Epithelial cell of proximal tubule (primary cell): Measurements from ENCODE around the gene LRBA. TPM values are rescaled to one million over a fixed set of nuclear protein-coding genes. Genes with fewer than 3 reads are reported as not detected.
"Not testable (repeated sequence)": the region's sequence is repeated elsewhere in the genome, so short reads cannot be mapped to it uniquely, and the experiment has no call there.

Experiments
- DNase-seq: peaks from one replicate; pipeline ENCODE4 v3.0.0-alpha.2; 2011; ENCODE audit warnings: low read depth
- H3K4me3 ChIP-seq: 2 replicates; pipeline ENCODE4 v1.5.1; 2011; ENCODE audit warnings: low read depth, mild to moderate bottlenecking, low read length
- total RNA-seq: library from RNA; depleted of rRNA; stranded (reverse); fragments of >200 nt; gene quantifications from 2 replicates; pipeline ENCODE4 v1.2.3, GENCODE V29; 2015
- TF ChIP-seq, protein P1 (sequence below): conservative IDR thresholded peaks from 2 replicates; pipeline ENCODE4 v1.5.1; 2012; ENCODE audit warnings: low read depth, mild to moderate bottlenecking, low read length

Gene LRBA
- total RNA-seq, 1 donor from 2014 or later: 58.9 TPM

DNA sequence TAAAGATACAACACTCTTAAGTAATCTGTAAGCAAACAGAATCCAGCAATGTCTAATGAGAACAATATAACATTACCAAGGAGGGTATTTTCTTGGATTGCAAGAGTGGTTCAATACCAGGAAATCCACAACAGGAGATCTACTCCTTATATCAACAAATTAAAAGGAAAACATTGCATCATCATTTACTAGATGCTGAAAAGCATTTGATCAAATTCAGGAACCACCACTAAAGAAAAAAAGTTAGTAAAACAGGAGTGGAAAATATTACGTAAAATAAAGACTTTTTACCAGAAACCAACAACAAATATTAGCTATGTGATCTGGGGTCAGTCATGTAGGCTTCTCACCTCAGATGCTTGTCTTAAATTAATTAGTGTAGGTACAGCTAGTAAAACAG, 499.9 kb downstream of the LRBA start:
- H3K4me3 ChIP-seq: no peak overlapping the region
- TF ChIP-seq, protein P1, sequence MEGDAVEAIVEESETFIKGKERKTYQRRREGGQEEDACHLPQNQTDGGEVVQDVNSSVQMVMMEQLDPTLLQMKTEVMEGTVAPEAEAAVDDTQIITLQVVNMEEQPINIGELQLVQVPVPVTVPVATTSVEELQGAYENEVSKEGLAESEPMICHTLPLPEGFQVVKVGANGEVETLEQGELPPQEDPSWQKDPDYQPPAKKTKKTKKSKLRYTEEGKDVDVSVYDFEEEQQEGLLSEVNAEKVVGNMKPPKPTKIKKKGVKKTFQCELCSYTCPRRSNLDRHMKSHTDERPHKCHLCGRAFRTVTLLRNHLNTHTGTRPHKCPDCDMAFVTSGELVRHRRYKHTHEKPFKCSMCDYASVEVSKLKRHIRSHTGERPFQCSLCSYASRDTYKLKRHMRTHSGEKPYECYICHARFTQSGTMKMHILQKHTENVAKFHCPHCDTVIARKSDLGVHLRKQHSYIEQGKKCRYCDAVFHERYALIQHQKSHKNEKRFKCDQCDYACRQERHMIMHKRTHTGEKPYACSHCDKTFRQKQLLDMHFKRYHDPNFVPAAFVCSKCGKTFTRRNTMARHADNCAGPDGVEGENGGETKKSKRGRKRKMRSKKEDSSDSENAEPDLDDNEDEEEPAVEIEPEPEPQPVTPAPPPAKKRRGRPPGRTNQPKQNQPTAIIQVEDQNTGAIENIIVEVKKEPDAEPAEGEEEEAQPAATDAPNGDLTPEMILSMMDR: no peak
- DNase-seq: no peak

DNA sequence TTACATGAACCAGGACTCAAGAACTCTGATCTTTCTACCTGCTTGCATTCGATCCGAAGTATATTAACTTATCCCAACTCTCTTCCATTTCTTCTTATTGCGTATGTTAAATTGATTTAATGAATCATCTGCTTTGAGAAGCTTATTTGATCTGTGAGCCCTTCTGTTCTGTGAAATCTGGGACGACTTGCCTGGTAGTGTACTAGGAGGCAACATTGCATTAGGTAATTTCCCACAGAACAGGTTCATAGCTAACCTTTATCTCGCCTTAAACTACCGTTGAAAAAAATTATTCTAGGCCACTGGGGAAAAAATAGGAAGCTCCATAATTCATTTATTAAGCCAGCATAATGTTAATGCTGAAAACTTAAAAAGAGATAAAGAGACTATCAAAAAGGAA, 500.4 kb downstream of the LRBA start:
- no peak overlapping the region for H3K4me3 ChIP-seq
- TF ChIP-seq, protein P1: no peak
- DNase-seq: no peak

DNA sequence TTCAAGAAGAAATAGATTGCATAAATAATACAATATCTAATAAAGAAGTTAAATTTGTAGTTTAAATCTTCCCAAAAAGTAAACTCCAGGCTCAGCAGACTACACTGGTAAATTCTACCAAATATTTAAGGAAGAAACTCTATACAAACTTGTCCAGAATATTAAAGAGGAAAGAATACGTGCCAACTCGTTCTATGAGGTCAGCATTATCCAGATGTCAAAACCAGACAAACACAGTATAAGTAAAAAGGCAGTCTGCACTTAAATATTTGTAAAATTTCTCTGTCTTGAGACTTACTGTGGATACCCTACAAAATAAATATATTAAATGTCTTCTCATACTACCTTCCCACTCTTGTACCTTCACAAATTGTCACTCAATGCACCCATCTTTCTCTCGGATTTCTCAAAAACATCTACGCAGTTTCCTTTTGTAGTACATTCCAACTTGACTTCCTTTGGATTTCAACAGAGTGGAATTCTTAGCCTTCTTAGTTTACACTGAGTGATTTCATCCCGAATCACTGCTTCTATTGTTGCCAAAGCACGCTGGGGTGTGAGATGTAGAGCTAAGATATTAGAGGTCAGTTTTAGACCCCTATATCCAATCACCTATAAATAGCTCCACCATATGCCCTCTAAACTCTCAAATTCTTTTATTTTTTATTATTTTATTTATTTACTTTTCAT, 504.8 kb downstream of the LRBA start:
- TF ChIP-seq, protein P1: no peak
- peak; percentile 40 for DNase-seq
- H3K4me3 ChIP-seq: no peak overlapping the region

DNA sequence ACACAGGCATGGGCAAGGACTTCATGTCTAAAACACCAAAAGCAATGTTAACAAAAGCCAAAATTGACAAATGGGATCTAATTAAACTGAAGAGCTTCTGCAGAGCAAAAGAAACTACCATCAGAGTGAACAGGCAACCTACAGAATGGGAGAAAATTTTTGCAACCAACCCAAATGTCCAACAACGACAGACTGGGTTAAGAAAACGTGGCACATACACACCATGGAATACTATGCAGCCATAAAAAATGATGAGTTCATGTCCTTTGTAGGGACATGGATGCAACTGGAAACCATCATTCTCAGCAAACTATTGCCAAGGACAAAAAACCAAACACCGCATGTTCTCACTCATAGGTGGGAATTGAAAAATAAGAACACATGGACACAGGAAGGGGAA, 507.4 kb downstream of the LRBA start:
- H3K4me3 ChIP-seq, DNase-seq: not testable (repeated sequence)

DNA sequence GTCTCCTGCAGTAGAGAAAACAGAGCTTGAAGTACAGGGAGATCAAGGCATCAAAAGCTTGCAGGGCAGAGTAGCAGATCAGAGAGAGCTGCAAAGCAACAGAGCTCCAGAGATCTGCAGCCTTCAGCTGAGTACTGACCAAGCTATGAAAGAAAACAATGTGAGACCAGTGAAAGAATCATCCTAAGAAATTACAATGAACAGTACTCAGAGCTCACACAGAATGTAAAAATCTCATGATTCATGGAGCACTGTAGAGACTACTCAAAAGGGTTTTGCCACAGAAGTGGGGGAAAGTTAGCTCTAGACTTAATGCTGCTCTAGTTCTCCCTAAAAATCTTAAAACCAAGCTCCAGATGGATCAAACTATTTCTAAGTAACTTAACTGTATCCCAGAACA, 513.1 kb downstream of the LRBA start:
- DNase-seq: no peak
- no peak overlapping the region for H3K4me3 ChIP-seq
- TF ChIP-seq, protein P1: no peak

DNA sequence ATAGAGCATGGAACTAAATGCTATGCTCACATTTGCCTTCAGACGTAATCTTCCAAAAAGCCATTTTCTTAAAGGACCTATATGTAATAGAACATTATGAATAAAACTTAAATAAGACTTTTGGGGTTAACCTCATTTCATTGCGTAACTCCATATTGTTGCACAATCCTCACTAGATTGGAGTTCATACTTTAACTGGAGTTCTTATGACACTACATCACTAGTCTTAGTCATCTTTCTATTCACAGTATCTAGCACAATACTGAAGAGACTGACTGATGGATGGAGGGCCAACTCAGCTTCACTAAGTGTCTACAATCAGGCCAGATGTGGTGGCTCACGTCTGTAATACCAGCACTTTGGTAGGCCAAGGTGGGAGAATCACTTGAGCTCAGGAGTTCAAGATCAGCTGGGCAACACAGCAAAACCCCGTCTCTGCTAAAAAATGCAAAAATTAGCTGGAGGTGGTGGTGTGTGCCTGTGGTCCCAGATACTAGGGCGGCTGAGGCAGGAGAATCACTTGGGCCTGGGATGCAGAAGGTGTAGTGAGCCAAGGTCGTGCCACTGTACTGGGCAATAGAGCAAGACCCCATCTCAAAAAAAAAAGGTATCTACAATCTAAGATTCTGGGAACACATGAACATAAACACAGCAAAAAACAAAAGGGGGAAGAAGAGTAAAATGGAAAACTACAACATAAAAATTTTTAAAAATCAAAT, 513.9 kb downstream of the LRBA start:
- no peak overlapping the region for H3K4me3 ChIP-seq
- DNase-seq: peak; percentile 56
- TF ChIP-seq, protein P1: no peak

DNA sequence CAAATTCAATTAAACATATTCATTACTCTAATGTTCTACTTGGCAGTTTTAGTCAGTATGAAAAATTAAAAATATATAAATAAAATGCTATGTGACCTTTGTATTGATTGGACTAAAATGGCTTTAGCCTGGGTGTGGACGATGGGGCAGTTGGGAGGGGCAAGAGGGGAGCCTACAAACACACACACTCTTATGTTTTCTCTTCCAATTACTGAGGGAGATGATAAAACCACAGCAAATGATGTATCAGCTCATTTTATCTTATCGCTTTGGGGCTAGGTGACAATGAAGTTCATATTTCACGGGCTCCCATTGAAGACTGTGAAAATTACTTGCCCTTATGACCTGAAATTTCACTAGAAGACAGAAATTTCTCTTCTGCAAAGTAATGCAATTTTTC, 517.5 kb downstream of the LRBA start:
- TF ChIP-seq, protein P1: no peak
- no peak for DNase-seq
- no peak overlapping the region for H3K4me3 ChIP-seq
